ENCODE measurements around the gene ABCC6. TPM values are rescaled to one million over a fixed set of nuclear protein-coding genes. Genes with fewer than 3 reads are reported as not detected.

Gene ABCC6
- total and polyA plus RNA-seq, 4 donors, result 50.6 to 162 (median 95.9) TPM

- TF ChIP-seq ZBTB33 (IDR thresholded peaks at IDR 0.05) (no peak), FOXA1 (IDR thresholded peaks at IDR 0.05) (no peak)
Measured at GRCh38 chr16:16168431-16168830, 54.9 kb downstream of the ABCC6 start (continued).

DNA sequence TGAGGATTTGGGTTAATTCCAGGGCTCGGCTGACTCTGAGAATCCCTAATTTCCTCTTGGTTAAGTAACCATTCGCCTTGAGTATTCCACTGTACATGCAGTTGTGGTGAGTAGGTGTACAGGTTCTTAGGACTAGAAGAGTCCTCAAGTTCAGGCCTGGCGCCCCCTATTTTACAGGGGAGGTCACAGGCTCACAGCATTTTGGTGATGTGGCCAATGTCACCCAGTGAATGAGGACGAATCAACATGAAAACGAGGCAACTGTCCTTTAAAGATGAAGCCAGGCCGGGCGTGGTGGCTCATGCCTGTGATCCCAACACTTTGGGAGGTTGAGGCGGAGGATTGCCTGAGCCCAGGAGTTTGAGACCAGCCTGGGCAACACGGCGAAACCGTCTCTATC, 55.4 kb downstream of the ABCC6 start:
- Histone ChIP-seq H3K9ac (ENCODE audit: low read depth in 1 of 2, low read length in 2 of 2) (no peak overlapping the region), H3K36me3 (ENCODE audit: control insufficient read depth in 4 of 4, insufficient read depth in 3 of 4, low read depth in 1 of 4, low read length in 3 of 4) (peaks cover 12 to 79% (median 60%) of the 10 kb centered on the region in 4 donors), H3K9me3 (ENCODE audit: control insufficient read depth in 4 of 4, low read length in 3 of 4) (no peaks in the 10 kb centered on the region), H3K4me3 (ENCODE audit: low read depth in 1 of 3, low read length in 3 of 3) (no peak overlapping the region), H3K4me1 (ENCODE audit: control insufficient read depth in 4 of 4, insufficient read depth in 4 of 4, low read length in 3 of 4) (no peaks in the 10 kb centered on the region), H3K27ac (ENCODE audit: low read depth in 1 of 2, low read length in 2 of 2) (no peak overlapping the region), H3K27me3 (ENCODE audit: control insufficient read depth in 4 of 4, insufficient read depth in 4 of 4, low read length in 3 of 4) (no peaks in the 10 kb centered on the region)
- no peak for TF ChIP-seq HNF4G (IDR thresholded peaks at IDR 0.05)
- TF ChIP-seq NR2F2 (IDR thresholded peaks at IDR 0.05), result no peak
- TF ChIP-seq YY1 (IDR thresholded peaks at IDR 0.05), result no peak
- DNase-seq (ENCODE audit: low spot score), result no peak
- 87% methylated on average over 11 of the region's 11 CpGs for whole genome bisulfite sequencing

DNA sequence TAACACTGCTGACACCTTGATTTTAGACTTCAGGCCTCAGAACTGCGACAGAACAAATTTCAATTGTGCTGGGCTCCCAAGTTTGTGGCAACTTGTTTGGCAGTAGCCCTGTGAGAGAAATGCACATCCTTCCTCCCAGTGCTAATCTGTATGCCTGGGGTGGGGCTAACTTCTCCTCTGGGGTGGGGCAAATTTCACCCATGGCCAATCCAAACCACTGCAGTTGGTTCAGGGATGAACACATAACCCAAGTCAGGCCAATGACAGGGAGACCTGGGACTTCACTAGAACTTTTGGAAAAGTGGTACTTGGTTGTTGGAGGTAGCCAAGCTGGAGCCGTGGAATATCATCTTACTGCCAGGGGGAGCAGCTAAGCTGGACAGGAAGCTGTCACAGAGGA, 56.3 kb downstream of the ABCC6 start:
- H3K27me3 ChIP-seq (ENCODE audit: control insufficient read depth in 4 of 4, insufficient read depth in 4 of 4, low read length in 3 of 4), result no peaks in the 10 kb centered on the region
- no peak for DNase-seq (ENCODE audit: low spot score)
- H3K4me3 ChIP-seq (ENCODE audit: low read depth in 1 of 3, low read length in 3 of 3), result no peak overlapping the region
- TF ChIP-seq SP1 (IDR thresholded peaks at IDR 0.05) (no peak), MAX (IDR thresholded peaks at IDR 0.05) (no peak), FOXA1 (IDR thresholded peaks at IDR 0.05) (no peak), HNF4G (IDR thresholded peaks at IDR 0.05) (no peak), ATF3 (IDR thresholded peaks at IDR 0.05) (no peak), GABPA (IDR thresholded peaks at IDR 0.05 in 1 of 2, conservative IDR thresholded peaks at IDR 0.05 in 1 of 2) (no peak), ZBTB33 (IDR thresholded peaks at IDR 0.05) (no peak), RXRA (IDR thresholded peaks at IDR 0.05) (no peak), REST (IDR thresholded peaks at IDR 0.05) (no peak), JUND (IDR thresholded peaks at IDR 0.05) (no peak)
- H3K27ac ChIP-seq (ENCODE audit: low read depth in 1 of 2, low read length in 2 of 2), result no peak overlapping the region
- WGBS, result 40% methylated on average over 2 of the region's 2 CpGs
- no peaks in the 10 kb centered on the region for H3K9me3 ChIP-seq (ENCODE audit: control insufficient read depth in 4 of 4, low read length in 3 of 4)
- H3K9ac ChIP-seq (ENCODE audit: low read depth in 1 of 2, low read length in 2 of 2), result no peak overlapping the region
- no peaks in the 10 kb centered on the region for H3K4me1 ChIP-seq (ENCODE audit: control insufficient read depth in 4 of 4, insufficient read depth in 4 of 4, low read length in 3 of 4)
- H3K36me3 ChIP-seq (ENCODE audit: control insufficient read depth in 4 of 4, insufficient read depth in 3 of 4, low read depth in 1 of 4, low read length in 3 of 4), result peaks cover 12 to 85% (median 67%) of the 10 kb centered on the region in 4 donors
